Skeletal muscle tissue (tissue), 4 donors: ENCODE data around the gene TAF3. TPM values are rescaled to one million over a fixed set of nuclear protein-coding genes. Genes with fewer than 3 reads are reported as not detected.

Experiments used
- H3K27ac ChIP-seq: one replicate; pipeline ENCODE4 v1.7.0; 2013; ENCODE audit warnings: mild to moderate bottlenecking, low read depth, low read length, inconsistent platforms
- H3K27me3 ChIP-seq, 3 donors: one replicate each; pipeline ENCODE4 v1.7.0; 2013; ENCODE audit warnings: low read length in 3 of 3; ENCODE audit not compliant: control insufficient read depth in 3 of 3, insufficient read depth in 3 of 3
- H3K36me3 ChIP-seq, 3 donors: one replicate each; pipeline ENCODE4 v1.7.0; 2013; ENCODE audit warnings: low read length in 3 of 3; ENCODE audit not compliant: control insufficient read depth in 3 of 3, insufficient read depth in 3 of 3
- H3K4me1 ChIP-seq, 3 donors: one replicate each; pipeline ENCODE4 v1.7.0; 2013; ENCODE audit warnings: low read length in 3 of 3, mild to moderate bottlenecking in 3 of 3; ENCODE audit not compliant: control insufficient read depth in 3 of 3, insufficient read depth in 3 of 3
- H3K4me3 ChIP-seq, 3 donors: one replicate each; pipeline ENCODE4 v1.7.0; 2013; ENCODE audit warnings: low read length in 3 of 3
- H3K9ac ChIP-seq, 3 donors: one replicate each; pipeline ENCODE4 v1.7.0; 2013; ENCODE audit warnings: low read length in 3 of 3, mild to moderate bottlenecking in 3 of 3, moderate library complexity in 2 of 3, low read depth in 1 of 3
- H3K9me3 ChIP-seq, 3 donors: one replicate each; pipeline ENCODE4 v1.7.0; 2013; ENCODE audit warnings: low read length in 3 of 3; ENCODE audit not compliant: control insufficient read depth in 3 of 3
- total RNA-seq: library from RNA; depleted of rRNA; stranded (reverse); fragments of >200 nt; gene quantifications from one replicate; pipeline ENCODE4 v1.2.3, GENCODE V29; 2014
- donor health status: Osteomylitis.

The TAF3 gene
- total RNA-seq, 1 donor from 2014 or later, result 2.1 TPM

DNA sequence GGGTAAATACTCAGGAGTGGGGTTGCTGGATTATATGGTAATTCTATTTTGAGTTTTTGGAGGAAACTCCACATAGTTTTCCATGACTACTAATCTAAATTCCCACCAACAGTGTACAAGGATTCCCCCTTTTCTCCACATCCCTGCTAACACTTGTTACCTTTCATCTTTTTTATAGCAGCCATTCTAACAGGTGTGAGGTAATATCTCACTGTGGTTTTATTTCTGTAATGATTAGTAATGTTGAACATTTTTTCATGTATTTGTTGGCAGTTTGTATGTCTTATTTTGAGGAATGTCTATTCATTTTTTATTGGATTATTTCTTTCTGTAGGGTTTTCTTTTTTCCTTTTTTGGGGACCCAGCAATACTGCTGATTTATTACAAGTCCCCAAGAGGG, 14.9 kb downstream of the TAF3 start:
- Histone ChIP-seq H3K36me3 (no peaks in the 10 kb centered on the region), H3K4me3 (no peak overlapping the region), H3K27me3 (no peaks in the 10 kb centered on the region), H3K27ac (no peak overlapping the region), H3K4me1 (peaks cover 0 to 6% (median 4%) of the 10 kb centered on the region in 3 donors), H3K9me3 (no peaks in the 10 kb centered on the region), H3K9ac (no peak overlapping the region)

DNA sequence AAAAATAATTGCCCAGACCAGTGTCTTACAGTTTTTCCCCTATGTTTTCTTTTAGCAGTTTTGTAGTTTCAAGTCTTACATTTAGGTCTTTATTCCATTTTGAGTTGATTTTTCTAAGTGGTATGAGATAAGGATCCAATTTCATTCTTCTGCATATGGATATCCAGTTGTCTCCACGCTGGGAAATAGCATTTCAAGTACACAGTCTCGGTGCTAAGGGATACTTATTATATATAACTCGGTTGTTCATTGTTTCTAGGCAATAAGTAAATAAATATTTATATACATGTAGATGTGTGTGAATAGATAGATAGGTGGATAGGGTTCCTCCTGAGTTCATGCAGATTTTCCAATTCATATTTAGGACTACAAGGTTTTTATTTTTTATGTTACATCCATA, 16.0 kb downstream of the TAF3 start:
- Histone ChIP-seq H3K4me3 (no peak overlapping the region), H3K27me3 (no peaks in the 10 kb centered on the region), H3K27ac (no peak overlapping the region), H3K4me1 (peaks cover 0 to 6% (median 4%) of the 10 kb centered on the region in 3 donors), H3K9me3 (no peaks in the 10 kb centered on the region), H3K36me3 (no peaks in the 10 kb centered on the region), H3K9ac (no peak overlapping the region)

- H3K36me3 ChIP-seq, result no peaks in the 10 kb centered on the region
- no peaks in the 10 kb centered on the region for H3K27me3 ChIP-seq
Observed at GRCh38 chr10:7836571-7836970, 18.3 kb downstream of the TAF3 start.

DNA sequence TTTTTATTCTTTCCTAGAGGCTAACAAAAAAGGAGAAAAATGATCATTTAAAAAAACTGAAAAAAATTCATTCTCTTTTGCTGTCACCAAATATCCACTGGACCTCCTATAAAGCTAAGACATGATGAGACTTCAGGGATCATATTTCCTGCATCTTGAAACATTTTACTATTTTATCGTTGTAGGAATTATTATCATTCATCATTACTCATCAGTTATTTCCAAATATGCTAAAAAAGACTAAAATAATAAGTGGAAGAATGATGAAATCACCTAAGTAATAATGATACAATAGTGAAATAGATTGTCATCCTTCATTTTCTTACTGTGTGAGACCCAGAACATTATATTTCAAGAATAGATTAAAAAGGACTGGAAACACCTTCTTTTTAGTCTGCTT, 28.3 kb downstream of the TAF3 start:
- no peak overlapping the region for H3K9ac ChIP-seq
- H3K4me3 ChIP-seq, result no peak overlapping the region
- H3K27me3 ChIP-seq, result no peaks in the 10 kb centered on the region
- H3K27ac ChIP-seq, result no peak overlapping the region
- H3K9me3 ChIP-seq, result no peaks in the 10 kb centered on the region
- H3K4me1 ChIP-seq, result no peaks in the 10 kb centered on the region
- H3K36me3 ChIP-seq, result no peaks in the 10 kb centered on the region

More at GRCh38 chr10:7836571-7836970, 18.3 kb downstream of the TAF3 start:
- Histone ChIP-seq H3K4me1 (peaks cover 0 to 2% (median 0%) of the 10 kb centered on the region in 3 donors), H3K9me3 (no peaks in the 10 kb centered on the region), H3K27ac (no peak overlapping the region), H3K9ac (no peak overlapping the region), H3K4me3 (no peak overlapping the region)

- H3K9ac ChIP-seq, result no peak overlapping the region
Observed at GRCh38 chr10:7853226-7853842, 35.0 kb downstream of the TAF3 start.

DNA sequence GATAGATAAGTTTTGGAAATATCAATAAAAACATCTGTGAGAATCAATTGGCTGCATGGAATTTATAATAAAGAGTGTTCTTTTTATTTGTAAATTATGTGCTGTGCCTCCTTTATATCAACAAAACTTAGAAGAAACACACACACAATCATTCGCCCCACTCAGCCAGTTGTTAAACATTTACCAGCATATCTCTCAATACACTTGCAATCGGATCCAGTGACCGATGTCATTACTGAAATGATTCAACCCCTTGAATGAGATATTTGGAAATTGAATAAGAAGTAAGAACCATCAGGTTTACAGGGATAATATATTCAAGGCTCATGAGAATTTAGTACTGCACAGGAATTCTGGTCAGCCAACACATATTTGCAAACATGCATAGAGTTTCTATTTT, 35.6 kb downstream of the TAF3 start:
- Histone ChIP-seq H3K27ac (no peak overlapping the region), H3K36me3 (no peaks in the 10 kb centered on the region), H3K9me3 (no peaks in the 10 kb centered on the region), H3K27me3 (no peaks in the 10 kb centered on the region), H3K4me1 (peaks cover 0 to 3% (median 2%) of the 10 kb centered on the region in 3 donors), H3K4me3 (no peak overlapping the region), H3K9ac (no peak overlapping the region)

More at GRCh38 chr10:7853226-7853842, 35.0 kb downstream of the TAF3 start:
- no peak overlapping the region for H3K27ac ChIP-seq
- no peaks in the 10 kb centered on the region for H3K27me3 ChIP-seq
- H3K4me1 ChIP-seq, result peaks cover 0 to 3% (median 2%) of the 10 kb centered on the region in 3 donors
- no peaks in the 10 kb centered on the region for H3K36me3 ChIP-seq
- H3K4me3 ChIP-seq, result no peak overlapping the region
- no peaks in the 10 kb centered on the region for H3K9me3 ChIP-seq

DNA sequence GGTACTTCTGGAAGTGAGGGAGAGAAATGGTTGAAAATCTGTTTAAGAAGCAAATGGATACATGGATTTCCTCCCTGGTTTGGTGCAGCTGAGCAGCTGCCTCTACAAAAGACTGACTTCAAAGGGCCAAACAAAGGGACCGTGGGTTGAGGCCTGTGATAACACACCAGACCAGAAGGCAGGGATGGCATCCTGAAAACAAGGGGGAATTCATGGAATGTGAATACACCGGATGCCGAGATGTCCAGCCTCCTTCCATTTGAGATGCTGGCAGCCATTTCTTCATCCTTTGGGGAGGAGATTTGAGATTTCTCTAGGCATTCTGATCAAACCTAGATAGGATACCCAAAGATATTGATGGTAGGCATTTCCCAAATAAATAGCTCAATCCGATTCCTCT, 36.9 kb downstream of the TAF3 start:
- H3K27ac ChIP-seq, result no peak overlapping the region
- no peaks in the 10 kb centered on the region for H3K36me3 ChIP-seq
- peaks cover 0 to 3% (median 2%) of the 10 kb centered on the region in 3 donors for H3K4me1 ChIP-seq
- no peak overlapping the region for H3K4me3 ChIP-seq
- no peak overlapping the region for H3K9ac ChIP-seq
- H3K27me3 ChIP-seq, result no peaks in the 10 kb centered on the region
- H3K9me3 ChIP-seq, result no peaks in the 10 kb centered on the region

GRCh38 chr10:7856678-7857077, 38.4 kb downstream of the TAF3 start:
- Histone ChIP-seq H3K9me3 (peaks cover 0 to 2% (median 0%) of the 10 kb centered on the region in 3 donors), H3K4me1 (peaks cover 0 to 3% (median 2%) of the 10 kb centered on the region in 3 donors), H3K27me3 (no peaks in the 10 kb centered on the region)

GRCh38 chr10:7857262-7857661, 39.0 kb downstream of the TAF3 start:
- H3K9ac ChIP-seq, result no peak overlapping the region

More at GRCh38 chr10:7856678-7857077, 38.4 kb downstream of the TAF3 start:
- H3K27ac ChIP-seq, result no peak overlapping the region
- H3K4me3 ChIP-seq, result no peak overlapping the region
- H3K9ac ChIP-seq, result no peak overlapping the region
- H3K36me3 ChIP-seq, result no peaks in the 10 kb centered on the region

DNA sequence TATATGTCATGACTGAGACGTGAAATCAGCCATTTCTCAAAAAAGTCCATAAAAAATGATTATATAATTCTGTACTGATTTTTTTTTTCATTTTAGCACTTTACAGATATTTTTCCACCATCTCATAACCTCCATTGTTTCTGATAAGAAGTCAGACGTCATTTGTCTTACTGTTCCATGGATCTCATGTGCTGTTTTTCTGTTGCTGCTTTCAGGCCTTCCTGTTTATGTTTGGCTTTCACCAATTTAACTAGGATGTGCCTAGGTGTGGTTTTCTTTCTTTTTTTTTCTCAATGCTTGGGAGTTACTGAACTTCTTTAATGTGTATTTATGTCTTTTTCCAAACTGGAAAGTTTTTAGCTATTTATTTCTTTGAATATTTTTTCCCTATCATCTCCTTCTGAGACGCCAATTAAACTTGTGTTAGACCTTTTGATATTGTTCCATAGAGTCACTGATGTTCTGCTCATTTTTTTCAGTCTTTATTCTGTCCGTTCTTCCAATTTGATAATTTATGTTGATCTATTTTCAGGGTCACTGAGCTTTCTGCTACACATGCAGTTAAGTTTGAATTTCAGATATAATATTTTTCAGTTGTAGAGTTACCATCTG, 43.3 kb downstream of the TAF3 start:
- Histone ChIP-seq H3K4me3 (no peak overlapping the region), H3K27ac (no peak overlapping the region), H3K4me1 (peaks cover 0 to 3% (median 2%) of the 10 kb centered on the region in 3 donors), H3K36me3 (no peaks in the 10 kb centered on the region), H3K9ac (no peak overlapping the region), H3K27me3 (no peaks in the 10 kb centered on the region), H3K9me3 (peaks cover 0 to 2% (median 2%) of the 10 kb centered on the region in 3 donors)

More at GRCh38 chr10:7857262-7857661, 39.0 kb downstream of the TAF3 start:
- no peaks in the 10 kb centered on the region for H3K27me3 ChIP-seq
- H3K36me3 ChIP-seq, result no peaks in the 10 kb centered on the region
- H3K4me3 ChIP-seq, result no peak overlapping the region
- H3K27ac ChIP-seq, result no peak overlapping the region
- peaks cover 0 to 3% (median 2%) of the 10 kb centered on the region in 3 donors for H3K4me1 ChIP-seq
- peaks cover 0 to 2% (median 2%) of the 10 kb centered on the region in 3 donors for H3K9me3 ChIP-seq
